Measurements from ENCODE around the gene NLRP12.
A peak's percentile ranks its signal among the peaks of the same experiment; 100 is the strongest.

The NLRP12 gene

GRCh38 chr19:53868091-53868891 lies 44.2 kb upstream of the NLRP12 start:
- in situ Hi-C loops (cut with MboI; ENCODE audit: low pct_unique_long_range_greater_than_20kb, low sequenced_read_pairs, unreplicated experiment): no loop called here
- peak; percentile 62 for DNase-seq (ENCODE audit: low spot score)
- TF ChIP-seq CTCF (IDR thresholded peaks at IDR 0.05; ENCODE audit: extremely low read depth, insufficient read depth, missing control alignments): no peak

DNA sequence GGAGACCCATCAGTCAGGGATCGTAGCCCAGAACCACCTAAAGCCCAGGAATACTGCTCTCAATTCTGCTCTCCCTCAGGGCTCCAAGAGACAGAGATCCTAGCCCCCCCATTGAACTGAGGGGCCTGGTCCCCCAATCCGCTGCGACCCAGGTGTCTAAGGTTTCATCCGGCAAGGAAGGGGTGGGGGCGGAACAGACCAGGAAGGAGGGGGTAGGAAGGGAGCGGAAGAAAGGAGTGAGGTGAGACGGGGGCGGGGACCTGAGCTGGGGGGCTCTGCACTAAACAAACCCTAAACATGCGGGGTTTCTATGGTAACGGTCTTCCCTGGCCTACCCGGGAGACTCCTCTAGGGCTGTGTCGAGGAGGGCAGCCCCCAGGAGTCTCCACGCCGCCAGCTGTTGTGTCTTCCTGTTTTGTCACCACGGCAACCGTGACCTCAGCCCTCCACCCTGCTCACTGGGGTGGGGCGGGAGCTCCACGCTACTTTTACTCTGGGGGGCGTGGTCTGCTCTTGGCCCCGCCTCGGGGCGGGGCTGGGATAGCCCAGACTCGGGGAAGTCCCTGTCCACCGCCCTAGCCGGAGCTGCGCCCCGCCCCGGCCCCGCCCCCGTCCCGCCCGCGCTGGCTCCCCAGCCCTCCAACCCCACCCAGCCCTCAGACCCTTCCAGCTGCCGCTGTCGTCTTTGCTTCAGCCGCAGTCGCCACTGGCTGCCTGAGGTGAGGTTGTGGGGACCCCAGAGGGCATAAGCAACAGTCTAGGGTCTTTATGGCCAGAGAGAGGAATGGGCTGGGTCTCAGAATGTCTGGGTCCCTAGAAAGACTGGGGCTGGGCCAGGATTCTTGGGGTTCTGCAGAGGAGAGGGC lies 43.3 kb upstream of the NLRP12 start, which contains the start of gene MYADM:
TSS of gene MYADM (plus strand) at position 659 of the 866 bp plus-strand sequence. CDS start 5,647 bp downstream, outside the sequence.
- peak; percentile 100 for DNase-seq (ENCODE audit: low spot score)
- no peak for TF ChIP-seq CTCF (IDR thresholded peaks at IDR 0.05; ENCODE audit: extremely low read depth, insufficient read depth, missing control alignments)
- in situ Hi-C loops (cut with MboI; ENCODE audit: low pct_unique_long_range_greater_than_20kb, low sequenced_read_pairs, unreplicated experiment): no loop called here

- DNase-seq (ENCODE audit: low spot score): no peak
- in situ Hi-C loops (cut with MboI; ENCODE audit: low pct_unique_long_range_greater_than_20kb, low sequenced_read_pairs, unreplicated experiment): no loop called here
- no peak for TF ChIP-seq CTCF (IDR thresholded peaks at IDR 0.05; ENCODE audit: extremely low read depth, insufficient read depth, missing control alignments)
Measured at GRCh38 chr19:53866865-53867224, 42.7 kb upstream of the NLRP12 start.

- in situ Hi-C loops (cut with MboI; ENCODE audit: low pct_unique_long_range_greater_than_20kb, low sequenced_read_pairs, unreplicated experiment): no loop called here
- no peak for TF ChIP-seq CTCF (IDR thresholded peaks at IDR 0.05; ENCODE audit: extremely low read depth, insufficient read depth, missing control alignments)
- peak; percentile 82 for DNase-seq (ENCODE audit: low spot score)
Measured at GRCh38 chr19:53865918-53866864, 42.1 kb upstream of the NLRP12 start.

GRCh38 chr19:53865523-53865917 lies 41.4 kb upstream of the NLRP12 start:
- DNase-seq (ENCODE audit: low spot score): peak; percentile 10
- no peak for TF ChIP-seq CTCF (IDR thresholded peaks at IDR 0.05; ENCODE audit: extremely low read depth, insufficient read depth, missing control alignments)
- in situ Hi-C loops (cut with MboI; ENCODE audit: low pct_unique_long_range_greater_than_20kb, low sequenced_read_pairs, unreplicated experiment): no loop called here
